Left ventricle myocardium inferior (tissue), 1 donor: ENCODE measurements around the gene PODXL2. TPM values are rescaled to one million over a fixed set of nuclear protein-coding genes. Genes with fewer than 3 reads are reported as not detected.

Experiments used
- DNase-seq: peaks from one replicate; pipeline ENCODE4 v3.0.0-alpha.2; 2020
- H3K27ac ChIP-seq: fragments of 200-600 bp; replicated peaks from 2 replicates; pipeline ENCODE4 v1.8.0; 2021
- H3K27me3 ChIP-seq: fragments of 200-600 bp; 2 replicates; pipeline ENCODE4 v1.8.0; 2021; ENCODE audit warnings: low read depth
- H3K36me3 ChIP-seq: fragments of 200-600 bp; 2 replicates; pipeline ENCODE4 v1.8.0; 2021
- H3K4me1 ChIP-seq: fragments of 200-600 bp; 2 replicates; pipeline ENCODE4 v1.8.0; 2021
- H3K4me3 ChIP-seq: fragments of 200-600 bp; 2 replicates; pipeline ENCODE4 v1.8.0; 2021; ENCODE audit warnings: mild to moderate bottlenecking, moderate library complexity
- H3K9me3 ChIP-seq: fragments of 200-600 bp; replicated peaks from 2 replicates; pipeline ENCODE4 v1.8.0; 2021
- CTCF ChIP-seq: fragments of 200-600 bp; IDR thresholded peaks from 2 replicates; pipeline ENCODE4 v1.8.0; 2021; ENCODE audit warnings: antibody characterized with exemption, mild to moderate bottlenecking, borderline replicate concordance
- intact Hi-C: fragments of 100-400 bp; cut with micrococcal nuclease; formaldehyde crosslinking; loops from one replicate; pipeline ENCODE4 v1.11.0; 2022
- total RNA-seq: library from RNA; stranded (reverse); fragmentation: NEBNext Ultra II Directional; extraction: Animal tissue kit (Norgen Biotek cat#: 25700); gene quantifications from one replicate; pipeline ENCODE4 v1.2.1, GENCODE V29; 2021
- donor health status: DM: no; HTN: yes; CAD: no; lungs with severe emphysema.

Gene PODXL2
- total RNA-seq, 1 donor from 2014 or later: 1.7 TPM

GRCh38 chr3:127637546-127637945 lies 8.6 kb downstream of the PODXL2 start:
- H3K4me3 ChIP-seq: no peak overlapping the region
- H3K4me1 ChIP-seq: no peaks in the 10 kb centered on the region
- no peaks in the 10 kb centered on the region for H3K36me3 ChIP-seq
- intact Hi-C loops: no loop called here
- TF ChIP-seq CTCF: no peak
- peaks cover 16% of the 10 kb centered on the region for H3K27me3 ChIP-seq
- no peaks in the 10 kb centered on the region for H3K9me3 ChIP-seq
- no peak overlapping the region for H3K27ac ChIP-seq
- no peak for DNase-seq

- no peak for TF ChIP-seq CTCF
- Histone ChIP-seq H3K4me1 (no peaks in the 10 kb centered on the region), H3K36me3 (no peaks in the 10 kb centered on the region), H3K9me3 (no peaks in the 10 kb centered on the region), H3K4me3 (no peak overlapping the region), H3K27ac (no peak overlapping the region), H3K27me3 (peaks cover 11% of the 10 kb centered on the region)
- intact Hi-C loops: no loop called here
- DNase-seq: no peak
These were observed 9.0 kb downstream of the PODXL2 start for GRCh38 chr3:127637971-127638370.

- DNase-seq: no peak
- no peaks in the 10 kb centered on the region for H3K36me3 ChIP-seq
- peaks cover 9% of the 10 kb centered on the region for H3K27me3 ChIP-seq
- H3K4me1 ChIP-seq: no peaks in the 10 kb centered on the region
- H3K4me3 ChIP-seq: no peak overlapping the region
- no peak for TF ChIP-seq CTCF
- H3K27ac ChIP-seq: no peak overlapping the region
- intact Hi-C loops: no loop called here
- H3K9me3 ChIP-seq: no peaks in the 10 kb centered on the region
These were observed 10.4 kb downstream of the PODXL2 start for GRCh38 chr3:127639173-127640041.

- Histone ChIP-seq H3K4me1 (no peaks in the 10 kb centered on the region), H3K9me3 (no peaks in the 10 kb centered on the region), H3K36me3 (no peaks in the 10 kb centered on the region), H3K27ac (no peak overlapping the region), H3K4me3 (no peak overlapping the region), H3K27me3 (peaks cover 9% of the 10 kb centered on the region)
- TF ChIP-seq CTCF: no peak
- intact Hi-C loops: no loop called here
- DNase-seq: no peak
These were observed 11.0 kb downstream of the PODXL2 start for GRCh38 chr3:127640042-127640355.

- intact Hi-C loops: no loop called here
- no peak for TF ChIP-seq CTCF
- Histone ChIP-seq H3K27ac (no peak overlapping the region), H3K4me3 (no peak overlapping the region), H3K36me3 (no peaks in the 10 kb centered on the region), H3K9me3 (no peaks in the 10 kb centered on the region), H3K27me3 (no peaks in the 10 kb centered on the region), H3K4me1 (no peaks in the 10 kb centered on the region)
- no peak for DNase-seq
These were observed 15.8 kb downstream of the PODXL2 start for GRCh38 chr3:127644641-127645370.
